ENCODE results near the gene UCN2. TPM values are rescaled to one million over a fixed set of nuclear protein-coding genes. Genes with fewer than 3 reads are reported as not detected.

The UCN2 gene
- total RNA-seq, 2 experiments from 2014 or later: 0.16 TPM; not detected in 1

- Histone ChIP-seq H3K4me1 (ENCODE audit: insufficient read depth, low read length, poor library complexity, severe bottlenecking) (no peaks in the 10 kb centered on the region), H3K4me3 (ENCODE audit: low read depth, low read length, poor library complexity, severe bottlenecking) (no peak overlapping the region), H2AFZ (ENCODE audit: low read length) (no peak overlapping the region), H3K27ac (ENCODE audit: low read depth, low read length, poor library complexity, severe bottlenecking) (no peak overlapping the region), H3K4me2 (ENCODE audit: low read length) (no peak overlapping the region), H3K9me2 (ENCODE audit: insufficient read depth, low read length) (no peaks in the 10 kb centered on the region), H3K9me3 (ENCODE audit: low read length) (no peaks in the 10 kb centered on the region), H3K79me2 (ENCODE audit: insufficient read depth, low read depth, low read length) (no peaks in the 10 kb centered on the region), H3K36me3 (ENCODE audit: insufficient read depth, low read length) (no peaks in the 10 kb centered on the region), H4K20me1 (ENCODE audit: insufficient read depth, low read length) (no peaks in the 10 kb centered on the region)
- DNase-seq (ENCODE audit: low spot score): no peak
- BruUV-seq (replicated peaks): no TSS peak
- CTCF ChIA-PET (ENCODE audit: unreplicated experiment): no interaction called here
- intact Hi-C loops (cut with micrococcal nuclease; ENCODE audit: unreplicated experiment): no loop called here
- POLR2A ChIA-PET: no interaction called here
- TF ChIP-seq CTCF (conservative IDR thresholded peaks at IDR 0.05; ENCODE audit: low read length): no peak
- no peak for TF ChIP-seq EZH2phosphoT487 (IDR thresholded peaks at IDR 0.05; ENCODE audit: borderline replicate concordance, low read depth, low read length)
These were observed 27.9 kb upstream of the UCN2 start for GRCh38 chr3:48591436-48591835.

- ChIA-PET POLR2A (no interaction called here), CTCF (ENCODE audit: unreplicated experiment) (no interaction called here)
- H3K27ac ChIP-seq (ENCODE audit: low read depth, low read length, poor library complexity, severe bottlenecking): no peak overlapping the region
- no peaks in the 10 kb centered on the region for H3K9me3 ChIP-seq (ENCODE audit: low read length)
- no peaks in the 10 kb centered on the region for H4K20me1 ChIP-seq (ENCODE audit: insufficient read depth, low read length)
- H3K4me2 ChIP-seq (ENCODE audit: low read length): no peak overlapping the region
- no peak overlapping the region for H3K4me3 ChIP-seq (ENCODE audit: low read depth, low read length, poor library complexity, severe bottlenecking)
- H3K36me3 ChIP-seq (ENCODE audit: insufficient read depth, low read length): no peaks in the 10 kb centered on the region
- BruUV-seq (replicated peaks): no TSS peak
- no peak for TF ChIP-seq CTCF (conservative IDR thresholded peaks at IDR 0.05; ENCODE audit: low read length)
- no peak for TF ChIP-seq EZH2phosphoT487 (IDR thresholded peaks at IDR 0.05; ENCODE audit: borderline replicate concordance, low read depth, low read length)
- H3K4me1 ChIP-seq (ENCODE audit: insufficient read depth, low read length, poor library complexity, severe bottlenecking): no peaks in the 10 kb centered on the region
- no peak overlapping the region for H2AFZ ChIP-seq (ENCODE audit: low read length)
- no peaks in the 10 kb centered on the region for H3K79me2 ChIP-seq (ENCODE audit: insufficient read depth, low read depth, low read length)
- DNase-seq (ENCODE audit: low spot score): no peak
- intact Hi-C loops (cut with micrococcal nuclease; ENCODE audit: unreplicated experiment): no loop called here
- H3K9me2 ChIP-seq (ENCODE audit: insufficient read depth, low read length): no peaks in the 10 kb centered on the region
These were observed 24.6 kb upstream of the UCN2 start for GRCh38 chr3:48588230-48588629.

GRCh38 chr3:48587686-48588085 is 24.1 kb upstream of the UCN2 start:
- Histone ChIP-seq H3K9me2 (ENCODE audit: insufficient read depth, low read length) (no peaks in the 10 kb centered on the region), H3K4me2 (ENCODE audit: low read length) (no peak overlapping the region), H4K20me1 (ENCODE audit: insufficient read depth, low read length) (no peaks in the 10 kb centered on the region), H3K4me1 (ENCODE audit: insufficient read depth, low read length, poor library complexity, severe bottlenecking) (no peaks in the 10 kb centered on the region), H3K4me3 (ENCODE audit: low read depth, low read length, poor library complexity, severe bottlenecking) (no peak overlapping the region), H3K36me3 (ENCODE audit: insufficient read depth, low read length) (no peaks in the 10 kb centered on the region), H3K79me2 (ENCODE audit: insufficient read depth, low read depth, low read length) (no peaks in the 10 kb centered on the region), H3K27ac (ENCODE audit: low read depth, low read length, poor library complexity, severe bottlenecking) (no peak overlapping the region), H3K9me3 (ENCODE audit: low read length) (no peaks in the 10 kb centered on the region), H2AFZ (ENCODE audit: low read length) (no peak overlapping the region)
- ChIA-PET CTCF (ENCODE audit: unreplicated experiment) (no interaction called here), POLR2A (no interaction called here)
- no TSS peak for BruUV-seq (replicated peaks)
- intact Hi-C loops (cut with micrococcal nuclease; ENCODE audit: unreplicated experiment): no loop called here
- no peak for DNase-seq (ENCODE audit: low spot score)
- no peak for TF ChIP-seq CTCF (conservative IDR thresholded peaks at IDR 0.05; ENCODE audit: low read length)

Measured in OCI-LY7 (cell line).